NT2/D1 (cell line): ENCODE measurements around the gene CLCNKB.

Source experiments
- SUZ12 ChIP-seq: IDR thresholded peaks from 2 replicates; pipeline ENCODE4 v1.6.1; 2011; ENCODE audit not compliant: insufficient read length, insufficient read depth; ENCODE audit errors: extremely low read depth
- YY1 ChIP-seq: IDR thresholded peaks from 2 replicates; pipeline ENCODE4 v1.6.1; 2011; ENCODE audit not compliant: insufficient read length, insufficient read depth
- ZNF274 ChIP-seq: IDR thresholded peaks from 2 replicates; pipeline ENCODE4 v1.6.1; 2011; ENCODE audit warnings: mild to moderate bottlenecking, low read depth, low read length

DNA sequence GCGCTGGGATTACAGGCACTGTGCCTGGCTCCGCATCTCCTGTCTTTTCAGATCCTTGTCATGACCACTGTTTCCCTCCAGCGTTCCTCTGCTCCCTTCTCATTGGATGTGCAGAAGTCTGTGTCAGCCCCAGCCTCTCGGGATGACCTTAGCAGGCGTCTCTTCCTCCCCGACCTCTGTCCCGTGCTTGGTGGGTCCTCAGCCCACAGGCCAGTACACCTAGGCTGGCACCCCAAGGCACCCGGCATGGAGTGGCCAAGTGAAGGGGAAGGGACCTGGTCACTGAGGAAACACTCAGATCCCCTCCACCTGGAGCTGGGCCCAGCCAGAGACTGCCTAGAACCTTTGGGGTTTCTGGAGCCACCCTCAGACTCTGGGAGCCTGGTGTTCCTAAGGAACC lies 2.4 kb upstream of the CLCNKB start:
- TF ChIP-seq ZNF274 (no peak), YY1 (no peak), SUZ12 (no peak)
